GM12892 (cell line): Measurements from ENCODE around the gene LINC00632.

Experiments
- DNase-seq: peaks from one replicate; pipeline ENCODE4 v3.0.0; 2011; ENCODE audit not compliant: insufficient read length
- FAIRE-seq: peaks from 2 replicates; lab custom pipeline; 2011; peaks lifted over from hg19 to GRCh38; lab: Jason Lieb, UNC
- POLR2A ChIP-seq: IDR thresholded peaks from 2 replicates; pipeline ENCODE4 v1.6.1; 2011; ENCODE audit warnings: low read depth, low read length, control low read depth
- POLR2AphosphoS5 ChIP-seq: IDR thresholded peaks from 2 replicates; pipeline ENCODE4 v1.6.1; 2011; ENCODE audit warnings: low read depth, low read length, control low read depth
- TAF1 ChIP-seq: IDR thresholded peaks from 2 replicates; pipeline ENCODE4 v1.6.1; 2011; ENCODE audit warnings: low read depth, mild to moderate bottlenecking, control low read depth, low read length, borderline replicate concordance

The LINC00632 gene

GRCh38 chrX:140836874-140837273 lies 127.3 kb downstream of the LINC00632 start:
- DNase-seq: no peak
- TF ChIP-seq POLR2AphosphoS5 (no peak), TAF1 (no peak), POLR2A (no peak)
- FAIRE-seq: no peak
